ENCODE results near the gene KLF15.
A peak's percentile ranks its signal among the peaks of the same experiment; 100 is the strongest.

The KLF15 gene

DNA sequence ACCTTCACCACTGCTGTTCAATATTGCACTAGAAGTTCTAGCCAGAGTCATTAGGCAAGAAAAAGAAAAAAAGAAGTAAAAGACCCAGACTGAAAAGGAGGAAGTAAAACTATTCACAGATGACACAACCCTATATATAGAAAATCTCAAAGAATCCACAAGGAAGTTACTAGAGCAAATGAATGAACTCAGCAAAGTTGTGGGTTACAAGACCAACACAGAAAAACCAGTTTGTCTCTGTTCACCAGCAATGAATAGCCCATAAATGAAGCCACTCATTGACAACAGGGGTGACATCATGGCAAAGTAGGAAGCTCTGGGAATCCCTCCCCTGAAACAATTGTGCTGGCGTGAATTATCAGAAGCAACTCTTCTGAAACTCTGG is 42.1 kb upstream of the KLF15 start:
- TF ChIP-seq, protein P1, sequence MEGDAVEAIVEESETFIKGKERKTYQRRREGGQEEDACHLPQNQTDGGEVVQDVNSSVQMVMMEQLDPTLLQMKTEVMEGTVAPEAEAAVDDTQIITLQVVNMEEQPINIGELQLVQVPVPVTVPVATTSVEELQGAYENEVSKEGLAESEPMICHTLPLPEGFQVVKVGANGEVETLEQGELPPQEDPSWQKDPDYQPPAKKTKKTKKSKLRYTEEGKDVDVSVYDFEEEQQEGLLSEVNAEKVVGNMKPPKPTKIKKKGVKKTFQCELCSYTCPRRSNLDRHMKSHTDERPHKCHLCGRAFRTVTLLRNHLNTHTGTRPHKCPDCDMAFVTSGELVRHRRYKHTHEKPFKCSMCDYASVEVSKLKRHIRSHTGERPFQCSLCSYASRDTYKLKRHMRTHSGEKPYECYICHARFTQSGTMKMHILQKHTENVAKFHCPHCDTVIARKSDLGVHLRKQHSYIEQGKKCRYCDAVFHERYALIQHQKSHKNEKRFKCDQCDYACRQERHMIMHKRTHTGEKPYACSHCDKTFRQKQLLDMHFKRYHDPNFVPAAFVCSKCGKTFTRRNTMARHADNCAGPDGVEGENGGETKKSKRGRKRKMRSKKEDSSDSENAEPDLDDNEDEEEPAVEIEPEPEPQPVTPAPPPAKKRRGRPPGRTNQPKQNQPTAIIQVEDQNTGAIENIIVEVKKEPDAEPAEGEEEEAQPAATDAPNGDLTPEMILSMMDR (IDR thresholded peaks at IDR 0.05; ENCODE audit: control extremely low read depth, extremely low read depth, low read depth, missing control alignments), result no peak
- ChIA-PET CTCF (interaction anchor here (1.0 kb wide), 1 partner anchor 10 kb away, joined by 3 read pairs; no protein-coding TSS in a partner anchor), POLR2A (no interaction called here)
- DNase-seq (ENCODE audit: extremely low spot score), result peak; percentile 52

DNA sequence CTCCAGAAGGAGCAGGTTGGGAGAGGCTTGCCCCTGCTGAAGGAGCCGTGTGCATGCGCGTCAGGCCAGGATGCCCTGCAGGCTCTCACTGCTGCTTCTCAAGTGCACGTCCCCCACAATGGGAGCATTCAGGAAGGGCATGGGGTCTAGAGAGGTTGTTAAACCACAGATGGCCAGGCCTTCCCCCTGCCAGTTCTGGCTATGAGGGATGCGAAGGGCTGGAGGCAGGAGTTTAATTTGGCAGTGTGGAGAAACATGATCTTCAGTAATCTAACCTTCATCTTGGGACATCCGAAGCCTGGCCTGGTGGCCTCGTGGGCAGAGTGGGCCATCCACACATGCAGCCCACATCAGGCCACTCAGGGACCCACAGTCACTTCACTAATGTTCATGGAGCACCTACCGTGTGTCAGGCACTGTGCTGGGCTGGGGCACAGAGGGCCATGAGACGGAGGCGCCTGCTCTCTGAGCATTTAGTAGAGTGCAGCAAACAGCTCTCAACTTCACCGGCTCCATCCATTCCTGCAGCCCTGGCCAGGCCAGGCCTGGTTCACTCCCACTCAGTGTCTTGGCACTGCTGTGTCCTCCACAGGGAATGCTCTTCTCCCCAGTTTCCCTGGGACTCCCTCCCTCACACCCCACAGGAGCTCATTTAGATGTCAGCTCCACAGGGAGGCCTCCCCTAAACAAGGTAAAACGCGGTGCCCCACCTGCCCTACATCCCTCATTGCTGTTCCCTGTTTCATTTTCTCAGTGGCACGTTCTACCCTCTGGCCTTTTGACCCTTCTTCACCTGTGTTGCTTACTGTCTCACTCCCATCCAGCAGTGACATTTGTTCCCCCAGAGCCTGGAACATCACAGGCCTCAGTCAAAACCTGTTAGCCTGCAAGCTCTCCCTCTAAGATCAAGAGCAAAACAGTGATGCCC is 41.5 kb upstream of the KLF15 start:
- POLR2A ChIA-PET, result no interaction called here
- CTCF ChIA-PET, result interaction anchor here (0.8 kb wide), 1 partner anchor 8 kb away, joined by 3 read pairs; no protein-coding TSS in a partner anchor
- no peak for DNase-seq (ENCODE audit: extremely low spot score)
- TF ChIP-seq, protein P1 (IDR thresholded peaks at IDR 0.05; ENCODE audit: control extremely low read depth, extremely low read depth, low read depth, missing control alignments), result no peak

- ChIA-PET CTCF (interaction anchor here (0.8 to 1.2 kb wide), 2 partner anchors 7 to 10 kb away, joined by 3 read pairs; no protein-coding TSS in a partner anchor), POLR2A (no interaction called here)
- DNase-seq (ENCODE audit: extremely low spot score), result no peak
- TF ChIP-seq, protein P1 (IDR thresholded peaks at IDR 0.05; ENCODE audit: control extremely low read depth, extremely low read depth, low read depth, missing control alignments), result no peak
Measured at GRCh38 chr3:126397610-126398422, 40.6 kb upstream of the KLF15 start.

DNA sequence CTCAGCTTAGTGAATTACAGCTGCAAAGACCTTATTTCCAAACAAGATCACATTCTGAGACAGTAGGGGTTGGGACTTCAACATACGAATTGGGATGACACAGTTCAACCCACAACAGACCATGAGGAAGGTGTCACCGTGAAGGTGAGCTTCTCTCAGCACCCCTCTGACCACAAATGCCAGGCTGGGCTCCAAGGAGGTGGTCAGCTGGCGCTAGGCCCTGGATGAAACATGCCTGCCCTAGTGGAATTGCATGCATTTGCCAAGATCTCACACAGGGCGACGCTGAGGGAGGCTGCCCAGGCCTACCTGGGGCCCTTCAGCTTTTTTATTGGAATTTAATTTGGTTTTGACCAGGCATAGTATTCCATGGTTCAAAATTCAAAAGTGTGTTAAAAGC is 39.3 kb upstream of the KLF15 start:
- ChIA-PET CTCF (interaction anchor here (1.2 to 2.2 kb wide), 2 partner anchors 8 to 14 kb away, joined by 3 to 6 read pairs; no protein-coding TSS in a partner anchor), POLR2A (interaction anchor here (0.7 kb wide), 1 partner anchor 9 kb away, joined by 3 read pairs; no protein-coding TSS in a partner anchor)
- TF ChIP-seq, protein P1 (IDR thresholded peaks at IDR 0.05; ENCODE audit: control extremely low read depth, extremely low read depth, low read depth, missing control alignments), result no peak
- DNase-seq (ENCODE audit: extremely low spot score), result no peak

DNA sequence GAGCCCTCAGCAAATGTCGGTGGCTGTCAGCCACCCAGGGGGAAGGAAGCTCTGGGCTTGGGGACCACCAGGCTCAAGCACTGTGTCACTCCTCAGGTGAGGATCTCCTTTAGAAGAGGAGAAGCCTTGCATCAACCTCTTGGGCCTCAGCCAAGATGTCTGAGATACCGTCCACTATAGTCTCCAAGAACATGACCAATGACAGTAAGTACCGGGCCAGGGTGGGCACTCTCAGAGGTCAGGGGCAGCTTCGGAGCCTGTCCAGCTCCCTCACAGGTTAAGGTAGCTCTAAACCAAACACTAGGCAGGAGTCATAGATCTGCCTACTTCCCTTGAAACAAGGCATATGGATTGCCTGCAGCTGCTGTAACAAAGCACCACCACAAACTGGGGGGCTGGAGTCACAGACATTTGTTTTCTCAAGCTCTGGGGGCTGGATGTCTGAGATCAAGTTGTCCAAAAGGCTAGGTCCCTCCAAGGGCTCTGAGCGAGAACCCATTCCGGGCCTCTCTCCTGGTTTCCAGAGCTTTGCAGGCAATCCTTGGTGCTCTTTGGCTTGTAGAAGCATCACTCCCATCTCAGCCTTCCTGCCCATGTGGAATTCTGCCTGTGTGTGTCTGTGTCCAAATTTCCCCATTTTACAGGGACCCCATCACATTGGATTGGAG is 38.8 kb upstream of the KLF15 start:
- ChIA-PET CTCF (interaction anchor here (0.8 to 2.2 kb wide), 2 partner anchors 14 to 24 kb away, joined by 3 to 6 read pairs; no protein-coding TSS in a partner anchor), POLR2A (no interaction called here)

More for the DNA sequence above, 38.8 kb upstream of the KLF15 start:
- TF ChIP-seq, protein P1 (IDR thresholded peaks at IDR 0.05; ENCODE audit: control extremely low read depth, extremely low read depth, low read depth, missing control alignments), result no peak
- DNase-seq (ENCODE audit: extremely low spot score), result no peak

Data from GM10248 (cell line).